K562 (cell line): ENCODE measurements around the gene TRIM26. TPM values are rescaled to one million over a fixed set of nuclear protein-coding genes. Genes with fewer than 3 reads are reported as not detected.

Source experiments
- CCNT2 ChIP-seq: IDR thresholded peaks from 2 replicates; pipeline ENCODE4 v1.6.1; 2011; ENCODE audit warnings: borderline replicate concordance, low read depth, mild to moderate bottlenecking, moderate library complexity, mixed read lengths, low read length; ENCODE audit not compliant: insufficient read length; ENCODE audit errors: extremely low read depth
- CHCHD3 ChIP-seq: fragments of 250-450 bp; sonication (Bioruptor Pico); IDR thresholded peaks from 2 replicates; pipeline ENCODE4 v2.1.2; 2022; ENCODE audit warnings: mild to moderate bottlenecking
- CREB1 ChIP-seq, 2 experiments: sonication (generic) in 1 of 2; formaldehyde crosslinking in 1 of 2; IDR thresholded peaks; 2 replicates each; pipeline versions ENCODE4 v1.6.1 to v1.8.0; 2012 to 2022; ENCODE audit warnings: inconsistent platforms in 1 of 2, mild to moderate bottlenecking in 1 of 2, missing genetic modification reagents in 1 of 2, moderate library complexity in 1 of 2
- DDX20 ChIP-seq: fragments of 450-650 bp; IDR thresholded peaks from 2 replicates; pipeline ENCODE4 v1.6.1; 2016; ENCODE audit warnings: missing genetic modification characterization, low read depth, mild to moderate bottlenecking, missing compliant biosample characterization, moderate library complexity
- HNRNPUL1 ChIP-seq: fragments of 200-400 bp; formaldehyde crosslinking; IDR thresholded peaks from 2 replicates; pipeline ENCODE4 v1.6.1; 2017; ENCODE audit warnings: low read length
- MYC ChIP-seq, 2 experiments: fragments of 250-450 bp in 1 of 2; sonication (Bioruptor Pico) in 1 of 2; IDR thresholded peaks; 2 replicates each; pipeline versions ENCODE4 v1.5.1 to v1.6.1; 2012 to 2021; ENCODE audit warnings: low read depth in 2 of 2, borderline replicate concordance in 1 of 2, improper control_type of control experiment in 1 of 2, low read length in 1 of 2, mild to moderate bottlenecking in 1 of 2, moderate library complexity in 1 of 2
- NCOA4 ChIP-seq: fragments of 450-650 bp; IDR thresholded peaks from 2 replicates; pipeline ENCODE4 v1.6.1; 2018; ENCODE audit warnings: mild to moderate bottlenecking; ENCODE audit not compliant: partially characterized antibody
- NR2F6 ChIP-seq: fragments of 450-650 bp; formaldehyde crosslinking; IDR thresholded peaks from 2 replicates; pipeline ENCODE4 v1.4.0; 2020; ENCODE audit warnings: mild to moderate bottlenecking
- POLR2G ChIP-seq: fragments of 200-400 bp; formaldehyde crosslinking; IDR thresholded peaks from 2 replicates; pipeline ENCODE4 v1.6.1; 2017; ENCODE audit warnings: low read depth, mild to moderate bottlenecking, antibody characterized with exemption, low read length, moderate library complexity
- POLR3G ChIP-seq: IDR thresholded peaks from 2 replicates; pipeline ENCODE4 v1.6.1; 2011; ENCODE audit not compliant: insufficient read length, insufficient replicate concordance; ENCODE audit errors: extremely low read depth
- SIN3A ChIP-seq, 2 experiments: fragments of 150-350 bp in 1 of 2; IDR thresholded peaks; 2 replicates each; pipeline ENCODE4 v1.6.1; 2011 to 2016; ENCODE audit warnings: borderline replicate concordance in 2 of 2, low read depth in 2 of 2, low read length in 2 of 2, mild to moderate bottlenecking in 2 of 2, moderate library complexity in 2 of 2; ENCODE audit not compliant: control insufficient read depth in 1 of 2
- SMC3 ChIP-seq: conservative IDR thresholded peaks from 2 replicates; pipeline ENCODE4 v1.6.1; 2011; ENCODE audit warnings: low read depth, low read length, improper control_type of control experiment; ENCODE audit not compliant: insufficient read depth
- TAF15 ChIP-seq: fragments of 200-400 bp; formaldehyde crosslinking; IDR thresholded peaks from 2 replicates; pipeline ENCODE4 v1.6.1; 2017; ENCODE audit warnings: mild to moderate bottlenecking, low read depth, low read length, moderate library complexity
- XRCC4 ChIP-seq: IDR thresholded peaks from one replicate; pipeline ENCODE4 v1.6.1; 2011; ENCODE audit not compliant: insufficient read depth, insufficient read length; ENCODE audit errors: extremely low read depth
- ZBTB5 ChIP-seq: fragments of 450-650 bp; IDR thresholded peaks from 2 replicates; pipeline ENCODE4 v1.6.1; 2017; ENCODE audit warnings: antibody characterized with exemption
- ZKSCAN3 ChIP-seq: fragments of 250-450 bp; sonication (Bioruptor Pico); IDR thresholded peaks from 2 replicates; pipeline ENCODE4 v1.4.0; 2020
- ZNF277 ChIP-seq: fragments of 250-450 bp; sonication (Bioruptor Pico); IDR thresholded peaks from 2 replicates; pipeline ENCODE4 v1.8.0; 2022; ENCODE audit warnings: inconsistent platforms, mild to moderate bottlenecking, moderate library complexity, borderline replicate concordance
- ZNF507 ChIP-seq: conservative IDR thresholded peaks from 2 replicates; pipeline ENCODE4 v1.6.1; 2017; ENCODE audit warnings: missing genetic modification characterization, missing compliant biosample characterization
- polyA plus RNA-seq, 8 experiments: library from polyadenylated mRNA; depleted of rRNA in 4 of 8; stranded (reverse) in 5 of 8; unstranded in 3 of 8; fragments of >200 nt; fragmentation: Nextera tagmentation in 2 of 8; fragmentation: Illumina TruSeq in 1 of 8; extraction: Ambion mirVana in 2 of 8; extraction: Trizol in 1 of 8; gene quantifications; 2 replicates each; pipeline versions ENCODE4 v1.2.1 to v1.2.3, GENCODE V29; 2011 to 2014; ENCODE audit warnings: inconsistent platforms in 1 of 8, missing spikeins in 1 of 8
- total RNA-seq, 7 experiments: library from RNA; depleted of rRNA in 6 of 7; stranded (reverse); fragments of >200 nt in 6 of 7; fragmentation: Illumina TruSeq in 2 of 7; extraction: Trizol in 2 of 7; gene quantifications; 2 replicates each; pipeline versions ENCODE4 v1.2.1 to v1.2.3, GENCODE V29; 2011 to 2021; ENCODE audit warnings: low replicate concordance in 1 of 7
- TF ChIP-seq, protein P1 (sequence below): sonication (generic); formaldehyde crosslinking; IDR thresholded peaks from 2 replicates; pipeline ENCODE4 v1.8.0; 2022; ENCODE audit warnings: mild to moderate bottlenecking, missing genetic modification reagents
- TF ChIP-seq, protein P2 (sequence below): fragments of 250-450 bp; sonication (Bioruptor Pico); IDR thresholded peaks from 2 replicates; pipeline ENCODE4 v1.5.1; 2021; ENCODE audit warnings: mild to moderate bottlenecking

TRIM26 gene
- total and polyA plus RNA-seq, 9 of the 15 experiments (the other 6 are each of a cell fraction or from before 2014, with no cell fraction given): 0.80 to 5.0 (median 2.8) TPM

- TF ChIP-seq POLR2G (peak; percentile 77), NR2F6 (CRISPR knock-in tag) (no peak), NCOA4 (no peak), ZBTB5 (no peak), ZNF277 (no peak), POLR3G (no peak), HNRNPUL1 (no peak), DDX20 (tag) (no peak), CCNT2 (no peak), CHCHD3 (no peak), ZNF507 (tag) (no peak), SMC3 (no peak), CREB1 (IDR thresholded peaks at IDR 0.05) (peak; percentile 77; the same call in 1 of the 2 replicates), CREB1 (CRISPR knock-in tag; IDR thresholded peaks at IDR 0.05) (peak; percentile 88), MYC (IDR thresholded peaks at IDR 0.05; ENCODE audit: low read depth, low read length) (no peak), MYC (CRISPR knock-in tag; IDR thresholded peaks at IDR 0.05; ENCODE audit: borderline replicate concordance, low read depth) (no peak), TAF15 (no peak), ZKSCAN3 (CRISPR knock-in tag) (no peak), XRCC4 (no peak), SIN3A (IDR thresholded peaks at IDR 0.05; ENCODE audit: borderline replicate concordance in 2 of 2, control insufficient read depth in 1 of 2, low read depth in 2 of 2, low read length in 2 of 2) (no peak)
- TF ChIP-seq, protein P1, sequence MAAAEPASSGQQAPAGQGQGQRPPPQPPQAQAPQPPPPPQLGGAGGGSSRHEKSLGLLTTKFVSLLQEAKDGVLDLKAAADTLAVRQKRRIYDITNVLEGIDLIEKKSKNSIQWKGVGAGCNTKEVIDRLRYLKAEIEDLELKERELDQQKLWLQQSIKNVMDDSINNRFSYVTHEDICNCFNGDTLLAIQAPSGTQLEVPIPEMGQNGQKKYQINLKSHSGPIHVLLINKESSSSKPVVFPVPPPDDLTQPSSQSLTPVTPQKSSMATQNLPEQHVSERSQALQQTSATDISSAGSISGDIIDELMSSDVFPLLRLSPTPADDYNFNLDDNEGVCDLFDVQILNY (CRISPR knock-in tag): no peak
- TF ChIP-seq, protein P2, sequence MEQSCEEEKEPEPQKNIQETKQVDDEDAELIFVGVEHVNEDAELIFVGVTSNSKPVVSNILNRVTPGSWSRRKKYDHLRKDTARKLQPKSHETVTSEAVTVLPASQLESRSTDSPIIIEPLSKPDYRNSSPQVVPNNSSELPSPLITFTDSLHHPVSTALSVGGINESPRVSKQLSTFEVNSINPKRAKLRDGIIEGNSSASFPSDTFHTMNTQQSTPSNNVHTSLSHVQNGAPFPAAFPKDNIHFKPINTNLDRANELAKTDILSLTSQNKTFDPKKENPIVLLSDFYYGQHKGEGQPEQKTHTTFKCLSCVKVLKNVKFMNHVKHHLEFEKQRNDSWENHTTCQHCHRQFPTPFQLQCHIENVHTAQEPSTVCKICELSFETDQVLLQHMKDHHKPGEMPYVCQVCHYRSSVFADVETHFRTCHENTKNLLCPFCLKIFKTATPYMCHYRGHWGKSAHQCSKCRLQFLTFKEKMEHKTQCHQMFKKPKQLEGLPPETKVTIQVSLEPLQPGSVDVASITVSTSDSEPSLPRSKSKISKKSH: no peak
These were observed at the start of gene TRIM26 (continued) for GRCh38 chr6:30212865-30213666.
